ENCODE data around the gene ZNF107.
"Not testable (repeated sequence)": the region's sequence is repeated elsewhere in the genome, so short reads cannot be mapped to it uniquely, and the experiment has no call there.

The ZNF107 gene

DNA sequence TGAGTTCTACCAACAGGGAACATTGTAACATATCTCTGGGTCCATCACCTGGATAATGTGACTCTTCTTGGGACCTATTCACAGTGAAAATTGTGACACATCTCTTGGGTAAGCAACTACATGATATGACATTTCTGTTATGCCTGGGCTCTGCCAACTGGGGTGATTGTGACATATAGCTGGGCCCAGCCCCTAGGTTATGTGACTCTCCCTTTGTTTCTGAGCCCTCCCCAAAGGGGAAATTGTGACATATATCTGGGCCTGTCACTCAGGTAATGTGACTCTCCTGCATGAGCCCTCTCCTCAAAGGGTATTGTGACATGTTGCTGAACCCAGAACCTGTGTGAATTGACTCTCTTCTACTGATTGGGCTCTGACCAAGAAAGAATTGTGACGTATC, 22.4 kb upstream of the ZNF107 start:
- no peak for DNase-seq (ENCODE audit: low read depth)

DNA sequence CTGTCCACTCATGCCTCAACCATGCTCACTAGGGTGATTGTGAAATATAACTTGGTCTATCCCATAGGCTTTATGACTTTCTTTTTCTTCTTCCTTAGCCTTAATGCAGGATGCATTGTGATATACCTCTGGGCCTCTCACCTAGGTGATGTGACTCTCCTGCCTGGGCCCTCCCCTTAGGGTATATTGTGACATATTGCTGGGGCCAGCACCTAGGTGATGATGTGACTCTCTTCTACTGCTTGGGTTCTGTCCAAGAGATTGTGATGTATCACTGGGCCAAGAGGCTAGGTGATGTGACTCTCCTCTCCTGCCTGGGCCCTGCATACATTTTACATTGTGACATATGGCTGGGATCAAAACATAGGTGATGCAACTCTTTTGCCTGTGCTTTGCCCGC, 14.7 kb upstream of the ZNF107 start:
- DNase-seq (ENCODE audit: low read depth): no peak

DNA sequence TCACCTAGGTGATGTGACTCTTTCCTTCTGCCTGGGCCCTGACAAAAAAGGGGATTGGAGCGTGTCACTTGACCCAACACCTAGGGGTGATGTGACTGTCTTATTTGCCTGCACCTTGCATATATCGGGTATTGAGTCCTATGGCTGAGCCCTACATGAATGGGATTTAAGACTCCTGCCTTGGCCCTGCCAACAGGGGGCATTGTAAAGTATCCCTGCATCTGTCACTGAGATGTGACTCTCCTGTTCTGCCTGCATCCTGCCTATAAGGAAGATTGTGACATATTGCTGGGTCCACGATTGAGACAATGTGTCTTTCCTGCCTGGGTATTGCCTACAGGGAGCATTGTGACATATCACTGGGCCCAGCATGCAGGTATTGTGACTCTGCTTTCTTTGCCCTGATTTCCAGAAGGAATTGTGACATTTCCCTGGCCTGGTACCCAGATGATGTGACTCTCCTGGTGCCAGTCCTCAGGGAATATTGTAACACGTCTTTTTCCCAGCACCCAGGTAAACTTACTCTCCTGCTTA, 14.2 kb upstream of the ZNF107 start:
- no peak for DNase-seq (ENCODE audit: low read depth)

- no peak for DNase-seq (ENCODE audit: low read depth)
Observed at GRCh38 chr7:64653721-64654401, 12.1 kb upstream of the ZNF107 start.

DNA sequence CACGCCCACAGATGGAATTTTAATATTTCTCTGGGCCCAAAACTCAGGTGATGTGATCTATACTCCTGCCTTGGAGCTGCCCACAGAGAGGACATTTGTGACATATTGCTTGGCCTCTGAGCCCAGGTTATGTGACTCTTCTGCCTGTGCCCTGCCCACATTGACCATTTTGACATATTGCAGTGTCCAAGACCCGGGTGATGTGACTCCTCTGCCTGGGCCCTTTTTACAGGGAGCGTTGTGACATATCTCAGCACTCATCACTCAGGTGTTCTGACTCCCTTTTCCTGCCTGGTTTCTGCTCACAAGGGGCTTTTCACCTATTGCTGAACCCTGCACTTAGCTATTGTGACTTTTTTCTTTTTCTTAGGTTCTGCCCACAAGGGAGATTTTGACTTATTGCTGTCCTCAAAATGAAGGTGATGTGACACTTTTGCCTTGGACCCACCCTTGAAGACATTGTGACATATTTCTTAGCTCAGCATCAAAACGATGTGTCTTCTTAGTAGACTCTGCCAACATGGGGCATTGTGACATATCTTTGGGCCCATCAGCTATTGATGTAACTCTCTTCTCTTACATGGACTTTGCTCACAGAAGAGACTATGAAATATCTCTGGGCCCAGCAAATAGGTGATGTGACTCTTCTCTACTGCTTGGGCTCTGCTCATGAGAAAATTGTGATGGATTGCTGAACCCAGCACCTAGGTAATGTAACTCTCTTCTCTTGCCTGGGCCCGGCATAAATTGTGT, 11.0 kb upstream of the ZNF107 start:
- DNase-seq (ENCODE audit: low read depth): no peak

DNA sequence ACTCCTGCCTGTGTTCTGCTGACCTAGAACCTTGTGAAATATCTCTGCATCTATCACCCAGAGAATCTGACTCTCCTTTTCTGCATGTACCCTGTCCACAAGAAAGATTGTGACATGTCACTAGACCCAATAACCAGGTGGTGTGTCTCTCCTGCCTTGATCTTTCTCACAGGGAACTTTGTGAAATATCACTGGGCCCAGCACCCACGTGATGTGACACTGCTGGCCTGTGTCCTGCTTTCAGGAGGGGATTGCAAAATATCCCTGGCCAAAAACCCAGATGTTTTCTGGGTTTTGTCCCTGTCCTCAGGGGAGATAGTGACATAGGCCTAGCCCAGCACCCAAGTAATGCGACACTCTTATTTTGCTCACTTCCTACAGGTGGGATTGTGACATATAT, 10.1 kb upstream of the ZNF107 start:
- no peak for DNase-seq (ENCODE audit: low read depth)

DNA sequence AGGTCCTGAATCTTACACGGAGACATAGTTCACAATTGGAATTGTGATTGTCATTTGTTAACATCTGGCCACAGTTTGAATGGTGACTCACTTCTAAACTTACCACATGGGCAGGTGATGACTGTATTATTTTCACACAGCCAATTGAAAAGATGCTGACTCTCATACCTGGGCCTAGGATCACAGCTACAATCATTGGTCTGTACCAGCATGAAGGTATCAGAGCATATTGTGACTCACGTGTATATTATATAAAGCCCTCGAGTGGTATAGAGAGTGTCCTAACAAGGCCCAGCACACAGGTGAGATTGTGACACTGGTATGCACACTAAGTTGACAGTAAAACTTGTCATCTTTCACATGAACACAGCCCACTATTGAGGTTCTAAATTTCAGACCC, 9.4 kb upstream of the ZNF107 start:
- no peak for DNase-seq (ENCODE audit: low read depth)

- not testable (repeated sequence) for DNase-seq (ENCODE audit: low read depth)
Observed at GRCh38 chr7:64662091-64662490, 3.8 kb upstream of the ZNF107 start.

GRCh38 chr7:64666663-64667050, 724 bp downstream of the ZNF107 start:
- DNase-seq (ENCODE audit: low read depth): no peak

- DNase-seq (ENCODE audit: low read depth): no peak
Observed at GRCh38 chr7:64667311-64667710, 1.4 kb downstream of the ZNF107 start.

DNA sequence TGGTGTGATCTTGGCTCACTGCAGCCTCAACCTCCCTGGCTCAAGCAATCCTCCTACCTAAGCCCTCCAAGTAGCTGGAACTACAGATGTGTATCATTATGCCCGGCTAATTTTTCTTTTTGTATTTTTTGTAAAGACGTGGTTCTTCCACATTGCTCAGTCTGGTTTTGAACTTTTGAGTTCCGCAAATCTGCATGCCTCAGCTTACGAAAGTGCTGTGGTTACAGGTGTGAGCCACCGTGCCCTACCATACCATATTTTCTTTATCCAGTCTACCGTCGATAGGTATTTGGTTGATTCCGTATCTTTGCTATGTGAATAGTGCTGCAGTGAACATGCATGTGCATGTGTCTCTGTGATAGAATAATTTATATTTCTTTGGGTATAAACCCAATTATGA, 6.5 kb downstream of the ZNF107 start:
- no peak for DNase-seq (ENCODE audit: low read depth)

- no peak for DNase-seq (ENCODE audit: low read depth)
Observed at GRCh38 chr7:64685091-64685490, 19.2 kb downstream of the ZNF107 start.

- DNase-seq (ENCODE audit: low read depth): no peak
Observed at GRCh38 chr7:64685741-64686140, 19.8 kb downstream of the ZNF107 start.

GRCh38 chr7:64686493-64687184, 20.7 kb downstream of the ZNF107 start:
- no peak for DNase-seq (ENCODE audit: low read depth)

DNA sequence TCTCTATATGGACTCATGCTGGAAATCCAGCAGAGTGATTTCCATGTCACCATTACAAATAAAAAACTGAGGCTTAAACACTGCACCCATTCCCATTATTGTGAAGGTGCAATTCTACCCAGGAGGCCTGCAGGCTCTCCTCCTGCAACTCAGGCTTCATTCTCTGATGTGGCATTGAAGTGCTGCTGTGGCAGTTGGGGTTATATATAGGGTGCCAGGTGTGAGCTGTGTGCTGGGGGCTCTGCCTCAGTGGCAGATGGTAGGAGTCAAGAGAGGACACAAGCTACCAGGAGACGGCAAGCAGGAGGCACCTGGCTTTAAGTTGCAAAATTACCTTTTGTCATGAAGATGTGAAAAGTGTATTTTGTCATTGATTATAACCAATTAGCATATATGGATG, 21.3 kb downstream of the ZNF107 start:
- DNase-seq (ENCODE audit: low read depth): no peak

DNA sequence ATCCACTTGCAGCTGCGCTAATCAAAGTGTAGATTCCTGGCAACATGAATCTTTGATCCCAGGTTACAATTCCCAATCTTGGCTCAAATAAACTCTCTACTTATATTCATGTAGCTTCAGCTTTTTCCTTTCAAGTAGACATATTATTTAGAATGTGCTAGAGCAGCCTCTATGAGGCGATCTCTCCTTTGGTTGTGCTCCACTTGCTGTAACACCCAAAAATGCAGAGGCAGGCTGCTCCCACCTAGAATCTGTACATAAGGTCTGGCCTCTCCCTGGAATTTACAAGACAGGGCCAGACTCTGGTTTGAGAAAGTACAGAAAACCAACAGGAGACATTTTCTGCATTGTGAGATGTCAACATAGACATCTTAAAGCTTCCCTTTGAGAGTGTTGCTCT, 23.1 kb downstream of the ZNF107 start:
- no peak for DNase-seq (ENCODE audit: low read depth)

GRCh38 chr7:64691831-64692230, 25.9 kb downstream of the ZNF107 start:
- no peak for DNase-seq (ENCODE audit: low read depth)

DNA sequence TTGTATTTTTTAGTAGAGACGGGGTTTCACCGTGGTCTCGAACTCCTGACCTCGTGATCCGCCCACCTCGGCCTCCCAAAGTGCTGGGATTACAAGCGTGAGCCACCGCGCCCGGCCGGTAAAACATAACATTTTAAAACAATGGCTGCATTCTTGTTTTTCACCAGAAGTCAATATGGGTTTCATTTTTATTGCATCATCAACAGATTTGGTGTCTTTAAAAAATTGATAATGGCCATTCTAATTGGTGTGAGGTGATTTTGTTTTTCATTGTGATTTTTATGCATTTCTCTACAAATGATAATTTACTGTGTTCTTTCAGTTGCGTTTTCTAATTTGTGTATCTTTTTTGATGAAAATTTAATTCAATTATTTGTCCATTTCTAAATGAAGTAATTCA, 31.9 kb downstream of the ZNF107 start:
- not testable (repeated sequence) for DNase-seq (ENCODE audit: low read depth)

- DNase-seq (ENCODE audit: low read depth): no peak
Observed at GRCh38 chr7:64706625-64707292, 40.8 kb downstream of the ZNF107 start.

DNA sequence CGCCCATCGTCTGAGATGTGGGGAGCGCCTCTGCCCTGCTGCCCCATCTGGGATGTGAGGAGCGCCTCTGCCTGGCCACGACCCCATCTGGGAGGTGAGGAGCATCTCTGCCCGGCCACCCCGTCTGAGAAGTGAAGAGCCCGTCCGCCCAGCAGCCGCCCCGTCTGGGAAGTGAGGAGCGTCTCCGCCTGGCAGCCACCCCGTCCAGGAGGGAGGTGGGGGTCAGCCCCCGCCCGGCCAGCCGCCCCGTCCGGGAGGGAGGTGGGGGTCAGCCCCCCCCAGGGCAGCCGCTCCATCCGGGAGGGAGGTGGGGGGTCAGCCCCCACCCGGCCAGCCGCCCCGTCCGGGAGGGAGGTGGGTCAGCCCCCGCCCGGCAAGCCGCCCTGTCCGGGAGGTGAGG, 52.0 kb downstream of the ZNF107 start:
- DNase-seq (ENCODE audit: low read depth): not testable (repeated sequence)

DNA sequence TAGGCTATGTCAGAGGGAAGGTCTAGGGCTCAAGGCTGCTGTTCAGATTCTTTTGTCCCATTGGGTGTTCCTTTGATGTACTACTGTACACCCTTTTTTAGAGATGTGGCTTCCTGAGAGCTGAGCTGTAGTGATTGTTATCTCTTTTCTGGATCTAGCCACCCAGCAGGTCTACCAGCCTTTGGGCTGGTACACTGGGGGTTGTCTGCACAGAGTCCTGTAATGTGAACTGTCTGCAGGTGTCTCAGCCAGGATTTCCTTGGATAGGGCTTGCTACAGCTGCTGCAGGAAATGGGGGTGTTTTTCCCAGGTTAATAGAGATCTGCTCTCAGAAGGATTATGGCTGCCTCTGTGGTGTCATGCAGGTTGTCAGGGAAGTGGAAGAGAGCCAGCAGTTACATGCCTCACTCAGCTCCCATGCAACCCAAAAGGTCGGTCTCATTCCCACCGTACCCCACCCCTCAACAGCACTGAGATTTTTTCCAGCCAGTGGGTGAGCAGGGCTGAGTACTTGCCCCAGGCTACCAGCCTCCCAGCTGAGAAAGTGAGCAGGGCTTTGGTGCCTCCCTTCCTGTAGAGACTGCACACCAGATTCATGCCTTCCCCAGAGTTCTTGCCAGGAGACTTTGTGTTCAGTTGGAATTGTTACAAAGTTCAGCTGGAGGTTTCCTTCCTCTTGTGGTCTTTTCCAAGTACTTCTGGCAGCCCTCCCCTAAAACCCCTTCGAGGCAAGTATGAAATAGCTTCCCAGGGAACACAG, 63.3 kb downstream of the ZNF107 start:
- no peak for DNase-seq (ENCODE audit: low read depth)

All from stimulated activated CD8-positive, alpha-beta memory T cell treated with anti-CD3 and anti-CD28 coated beads, Interleukin-7, amount 100 ng/mL, for 24 hours (primary cell).